Dedifferentiated amniotic fluid mesenchymal stem cell (primary cell): ENCODE data around the gene PRMT6.
"Not testable (repeated sequence)": the region's sequence is repeated elsewhere in the genome, so short reads cannot be mapped to it uniquely, and the experiment has no call there.

Experiments used
- DNase-seq: peaks from one replicate; pipeline ENCODE4 v3.0.0-alpha.2; 2016; ENCODE audit errors: extremely low spot score

Gene PRMT6

GRCh38 chr1:107093395-107093794 lies 36.9 kb downstream of the PRMT6 start:
- not testable (repeated sequence) for DNase-seq

- DNase-seq, result no peak
These were observed 39.2 kb downstream of the PRMT6 start for GRCh38 chr1:107095647-107096046.

GRCh38 chr1:107096690-107097089 lies 40.2 kb downstream of the PRMT6 start:
- DNase-seq, result no peak

- no peak for DNase-seq
These were observed 42.5 kb downstream of the PRMT6 start for GRCh38 chr1:107098961-107099360.

- peak; percentile 34 for DNase-seq
These were observed 44.0 kb downstream of the PRMT6 start for GRCh38 chr1:107100331-107100984.

- no peak for DNase-seq
These were observed 49.4 kb downstream of the PRMT6 start for GRCh38 chr1:107105914-107106313.
